ENCODE results near the gene HARBI1.

HARBI1 gene

DNA sequence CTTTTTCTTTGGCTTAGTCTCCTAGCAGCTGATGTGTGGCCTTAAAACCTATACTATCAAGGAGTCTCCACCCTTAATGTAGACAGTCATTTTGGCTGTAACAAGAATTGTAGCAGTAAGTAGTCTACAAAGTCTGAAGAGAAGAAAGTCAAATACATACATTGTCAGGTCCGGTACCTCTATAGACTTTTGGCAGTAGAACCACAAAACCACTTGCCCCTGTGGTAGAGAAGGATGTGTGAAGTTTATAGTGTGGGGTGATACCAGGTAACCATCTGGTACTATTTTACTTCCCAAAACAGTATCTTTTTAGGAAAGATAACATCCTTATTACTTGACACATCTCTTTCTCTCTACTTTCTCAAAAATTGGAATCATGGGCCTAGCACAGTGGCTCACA lies 15.5 kb upstream of the HARBI1 start:
- Histone ChIP-seq H3K4me1 (ENCODE audit: control insufficient read depth in 1 of 2, insufficient read depth in 2 of 2, low read length in 2 of 2) (peaks cover 0 to 4% of the 10 kb centered on the region in 2 donors), H3K9me3 (ENCODE audit: control insufficient read depth in 1 of 2, low read length in 2 of 2) (no peaks in the 10 kb centered on the region), H3K27me3 (ENCODE audit: low read depth, low read length) (no peaks in the 10 kb centered on the region), H3K27ac (ENCODE audit: low read length) (no peak overlapping the region), H3K4me3 (ENCODE audit: low read depth in 1 of 2, low read length in 2 of 2) (no peak overlapping the region), H3K36me3 (ENCODE audit: control insufficient read depth in 1 of 2, insufficient read depth in 2 of 2, low read length in 2 of 2) (peaks cover 22% of the 10 kb centered on the region in 2 donors)

DNA sequence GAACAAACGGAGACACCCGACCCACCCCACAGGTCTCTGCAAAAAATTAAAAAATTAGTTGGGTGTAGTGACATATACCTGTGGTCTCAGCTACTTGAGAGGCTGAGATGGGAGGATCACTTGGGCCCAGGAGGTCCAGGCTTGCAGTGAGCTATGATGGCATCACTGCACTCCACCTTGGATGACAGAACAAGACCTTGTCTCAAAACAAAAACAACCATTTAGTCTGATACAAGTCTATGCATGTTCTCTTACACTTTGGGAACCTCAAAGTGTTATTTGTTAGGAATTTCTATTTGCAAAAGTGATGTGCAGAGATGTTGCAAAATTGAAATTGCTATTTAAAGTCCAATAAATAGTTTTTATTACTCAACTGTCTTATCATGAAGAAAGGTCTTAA lies 14.6 kb upstream of the HARBI1 start:
- Histone ChIP-seq H3K4me1 (ENCODE audit: control insufficient read depth in 1 of 2, insufficient read depth in 2 of 2, low read length in 2 of 2) (peaks cover 0 to 4% of the 10 kb centered on the region in 2 donors), H3K9me3 (ENCODE audit: control insufficient read depth in 1 of 2, low read length in 2 of 2) (no peaks in the 10 kb centered on the region), H3K4me3 (ENCODE audit: low read depth in 1 of 2, low read length in 2 of 2) (no peak overlapping the region), H3K36me3 (ENCODE audit: control insufficient read depth in 1 of 2, insufficient read depth in 2 of 2, low read length in 2 of 2) (peaks cover 22% of the 10 kb centered on the region in 2 donors), H3K27me3 (ENCODE audit: low read depth, low read length) (no peaks in the 10 kb centered on the region), H3K27ac (ENCODE audit: low read length) (no peak overlapping the region)

DNA sequence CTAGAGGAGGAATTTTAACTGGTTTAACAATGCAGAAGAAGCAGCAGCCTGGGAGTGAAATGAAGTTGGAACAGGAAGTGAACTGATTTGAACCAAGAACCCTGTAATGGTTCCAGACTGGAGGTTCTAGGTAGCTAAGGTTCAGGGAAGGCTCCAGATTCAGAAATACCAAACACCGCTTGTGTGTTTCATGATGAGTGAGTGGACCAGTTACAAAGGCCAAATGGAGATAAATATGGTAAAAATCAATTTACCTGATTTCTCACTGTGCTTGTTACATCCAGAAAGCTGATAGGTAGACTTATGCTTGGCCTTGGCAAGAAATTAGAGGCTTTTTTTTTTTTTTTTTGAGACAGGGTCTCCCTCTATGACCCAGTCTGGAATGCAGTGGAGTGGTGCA lies 13.2 kb upstream of the HARBI1 start:
- no peak overlapping the region for H3K27ac ChIP-seq (ENCODE audit: low read length)
- H3K4me1 ChIP-seq (ENCODE audit: control insufficient read depth in 1 of 2, insufficient read depth in 2 of 2, low read length in 2 of 2): no peaks in the 10 kb centered on the region
- no peaks in the 10 kb centered on the region for H3K9me3 ChIP-seq (ENCODE audit: control insufficient read depth in 1 of 2, low read length in 2 of 2)
- peaks cover 26% of the 10 kb centered on the region in 2 donors for H3K36me3 ChIP-seq (ENCODE audit: control insufficient read depth in 1 of 2, insufficient read depth in 2 of 2, low read length in 2 of 2)
- no peaks in the 10 kb centered on the region for H3K27me3 ChIP-seq (ENCODE audit: low read depth, low read length)
- H3K4me3 ChIP-seq (ENCODE audit: low read depth in 1 of 2, low read length in 2 of 2): no peak overlapping the region

GRCh38 chr11:46628961-46629360 lies 11.9 kb upstream of the HARBI1 start:
- H3K4me3 ChIP-seq (ENCODE audit: low read depth in 1 of 2, low read length in 2 of 2): no peak overlapping the region
- H3K36me3 ChIP-seq (ENCODE audit: control insufficient read depth in 1 of 2, insufficient read depth in 2 of 2, low read length in 2 of 2): peaks cover 26 to 31% of the 10 kb centered on the region in 2 donors
- H3K27me3 ChIP-seq (ENCODE audit: low read depth, low read length): no peaks in the 10 kb centered on the region
- no peaks in the 10 kb centered on the region for H3K9me3 ChIP-seq (ENCODE audit: control insufficient read depth in 1 of 2, low read length in 2 of 2)
- H3K4me1 ChIP-seq (ENCODE audit: control insufficient read depth in 1 of 2, insufficient read depth in 2 of 2, low read length in 2 of 2): no peaks in the 10 kb centered on the region
- H3K27ac ChIP-seq (ENCODE audit: low read length): no peak overlapping the region

GRCh38 chr11:46625406-46625805 lies 8.4 kb upstream of the HARBI1 start:
- H3K4me3 ChIP-seq (ENCODE audit: low read depth in 1 of 2, low read length in 2 of 2): no peak overlapping the region
- no peak overlapping the region for H3K27ac ChIP-seq (ENCODE audit: low read length)
- H3K9me3 ChIP-seq (ENCODE audit: control insufficient read depth in 1 of 2, low read length in 2 of 2): no peaks in the 10 kb centered on the region
- no peaks in the 10 kb centered on the region for H3K27me3 ChIP-seq (ENCODE audit: low read depth, low read length)
- peaks cover 15 to 28% of the 10 kb centered on the region in 2 donors for H3K36me3 ChIP-seq (ENCODE audit: control insufficient read depth in 1 of 2, insufficient read depth in 2 of 2, low read length in 2 of 2)
- H3K4me1 ChIP-seq (ENCODE audit: control insufficient read depth in 1 of 2, insufficient read depth in 2 of 2, low read length in 2 of 2): no peaks in the 10 kb centered on the region

- Histone ChIP-seq H3K4me3 (ENCODE audit: low read depth in 1 of 2, low read length in 2 of 2) (peak overlapping the region in 1 of 2 donors; percentile 50), H3K9me3 (ENCODE audit: control insufficient read depth in 1 of 2, low read length in 2 of 2) (no peaks in the 10 kb centered on the region), H3K27ac (ENCODE audit: low read length) (no peak overlapping the region), H3K36me3 (ENCODE audit: control insufficient read depth in 1 of 2, insufficient read depth in 2 of 2, low read length in 2 of 2) (peaks cover 5 to 14% of the 10 kb centered on the region in 2 donors), H3K27me3 (ENCODE audit: low read depth, low read length) (no peaks in the 10 kb centered on the region), H3K4me1 (ENCODE audit: control insufficient read depth in 1 of 2, insufficient read depth in 2 of 2, low read length in 2 of 2) (peaks cover 4 to 20% of the 10 kb centered on the region in 2 donors)
Observed at GRCh38 chr11:46618837-46619236, 1.8 kb upstream of the HARBI1 start.

DNA sequence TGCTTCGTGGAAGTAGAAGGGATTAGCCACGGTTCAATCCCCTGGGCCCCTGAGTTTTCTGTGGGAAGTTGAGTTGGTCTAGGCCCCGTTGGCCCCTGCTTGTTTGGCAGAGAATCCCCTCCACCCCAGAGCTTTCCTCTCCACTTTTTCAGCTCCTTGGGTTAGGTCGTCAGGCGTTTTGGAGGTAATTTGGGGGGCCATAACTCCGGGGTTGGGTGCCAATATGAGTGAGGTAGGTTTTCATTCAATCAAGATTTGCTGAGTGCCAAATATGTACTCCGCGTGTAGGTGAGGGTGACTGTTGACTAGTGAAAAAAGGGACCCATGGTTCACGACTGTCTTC lies 916 bp upstream of the HARBI1 start:
- peaks cover 5 to 14% of the 10 kb centered on the region in 2 donors for H3K36me3 ChIP-seq (ENCODE audit: control insufficient read depth in 1 of 2, insufficient read depth in 2 of 2, low read length in 2 of 2)
- H3K27ac ChIP-seq (ENCODE audit: low read length): peak overlapping the region; percentile 98
- H3K4me1 ChIP-seq (ENCODE audit: control insufficient read depth in 1 of 2, insufficient read depth in 2 of 2, low read length in 2 of 2): peaks cover 4 to 21% of the 10 kb centered on the region in 2 donors
- no peaks in the 10 kb centered on the region for H3K27me3 ChIP-seq (ENCODE audit: low read depth, low read length)
- H3K4me3 ChIP-seq (ENCODE audit: low read depth in 1 of 2, low read length in 2 of 2): peak overlapping the region; percentile 89 to 96
- no peaks in the 10 kb centered on the region for H3K9me3 ChIP-seq (ENCODE audit: control insufficient read depth in 1 of 2, low read length in 2 of 2)

DNA sequence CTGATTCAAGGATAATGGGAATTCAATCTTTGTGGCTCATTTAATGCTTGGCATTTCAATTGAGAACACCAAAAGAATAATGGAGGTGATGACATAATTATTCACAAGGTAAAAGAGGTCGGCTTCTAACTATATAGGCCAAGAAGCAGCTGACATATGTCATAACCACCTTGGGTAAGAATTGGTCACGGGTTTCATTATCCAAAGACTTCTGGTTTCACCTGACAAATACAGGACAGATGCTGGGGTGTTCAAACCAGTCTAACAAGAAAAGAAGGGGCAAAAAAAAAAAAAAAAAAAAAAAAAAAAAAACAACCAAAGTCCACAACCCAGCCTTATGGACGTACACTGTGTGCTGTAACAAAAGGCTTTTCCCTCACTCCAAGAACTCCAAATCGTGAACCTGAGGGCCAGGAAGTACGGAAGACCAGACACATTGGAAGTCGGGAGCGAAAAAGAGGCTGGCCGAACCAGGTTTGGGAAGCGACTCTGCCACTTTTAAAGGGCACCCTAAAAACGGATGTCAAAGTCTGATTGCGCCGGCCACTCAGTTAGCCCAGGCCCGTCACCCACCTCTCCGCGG lies 385 bp downstream of the HARBI1 start:
- peak overlapping the region; percentile 89 to 96 for H3K4me3 ChIP-seq (ENCODE audit: low read depth in 1 of 2, low read length in 2 of 2)
- H3K4me1 ChIP-seq (ENCODE audit: control insufficient read depth in 1 of 2, insufficient read depth in 2 of 2, low read length in 2 of 2): peaks cover 4 to 23% of the 10 kb centered on the region in 2 donors

DNA sequence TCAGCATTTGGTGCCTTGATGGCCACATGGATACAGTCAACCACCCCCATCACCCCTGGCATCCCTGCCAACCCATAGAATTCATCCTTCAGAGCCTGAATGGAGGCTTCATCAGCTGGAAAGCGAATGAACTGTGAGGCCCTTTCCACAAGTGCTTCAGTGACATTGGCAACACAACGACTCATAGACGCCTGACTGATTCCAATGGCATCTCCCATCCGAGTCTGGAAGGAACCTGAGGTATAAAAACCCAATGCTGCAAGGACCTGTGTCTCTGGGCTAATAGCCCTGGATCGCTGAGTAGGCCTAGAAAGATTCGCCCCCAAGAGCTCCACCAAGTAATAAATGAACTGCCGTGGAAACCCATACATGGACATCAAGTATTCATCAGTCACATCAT lies 1.3 kb downstream of the HARBI1 start:
- H3K4me1 ChIP-seq (ENCODE audit: control insufficient read depth in 1 of 2, insufficient read depth in 2 of 2, low read length in 2 of 2): peaks cover 4 to 23% of the 10 kb centered on the region in 2 donors
- no peak overlapping the region for H3K4me3 ChIP-seq (ENCODE audit: low read depth in 1 of 2, low read length in 2 of 2)
- no peak overlapping the region for H3K27ac ChIP-seq (ENCODE audit: low read length)
- no peaks in the 10 kb centered on the region for H3K27me3 ChIP-seq (ENCODE audit: low read depth, low read length)
- H3K9me3 ChIP-seq (ENCODE audit: control insufficient read depth in 1 of 2, low read length in 2 of 2): no peaks in the 10 kb centered on the region
- peaks cover 0 to 9% of the 10 kb centered on the region in 2 donors for H3K36me3 ChIP-seq (ENCODE audit: control insufficient read depth in 1 of 2, insufficient read depth in 2 of 2, low read length in 2 of 2)

More for the DNA sequence above, 385 bp downstream of the HARBI1 start:
- H3K36me3 ChIP-seq (ENCODE audit: control insufficient read depth in 1 of 2, insufficient read depth in 2 of 2, low read length in 2 of 2): peaks cover 5 to 15% of the 10 kb centered on the region in 2 donors
- no peaks in the 10 kb centered on the region for H3K9me3 ChIP-seq (ENCODE audit: control insufficient read depth in 1 of 2, low read length in 2 of 2)
- H3K27me3 ChIP-seq (ENCODE audit: low read depth, low read length): no peaks in the 10 kb centered on the region
- H3K27ac ChIP-seq (ENCODE audit: low read length): peak overlapping the region; percentile 98

DNA sequence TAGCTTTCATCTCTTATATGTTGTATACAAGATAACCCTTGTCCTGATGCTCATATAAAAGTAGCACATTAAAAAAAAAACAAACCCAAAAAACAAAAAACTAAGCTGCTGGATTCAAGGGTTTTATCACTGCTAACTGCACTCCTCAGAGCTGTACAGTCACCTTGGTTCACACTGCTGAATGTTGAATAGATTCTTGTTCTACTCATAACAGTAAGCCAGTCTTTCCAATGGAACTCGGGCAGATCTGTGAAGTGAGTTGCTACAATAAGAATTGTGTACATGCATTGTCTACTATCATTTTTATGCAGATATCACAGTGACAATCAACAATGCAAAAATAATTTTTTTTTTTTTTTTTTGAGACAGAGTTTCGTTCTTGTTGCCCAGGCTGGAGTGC lies 4.7 kb downstream of the HARBI1 start:
- Histone ChIP-seq H3K36me3 (ENCODE audit: control insufficient read depth in 1 of 2, insufficient read depth in 2 of 2, low read length in 2 of 2) (peaks cover 0 to 6% of the 10 kb centered on the region in 2 donors), H3K4me1 (ENCODE audit: control insufficient read depth in 1 of 2, insufficient read depth in 2 of 2, low read length in 2 of 2) (peaks cover 0 to 7% of the 10 kb centered on the region in 2 donors), H3K9me3 (ENCODE audit: control insufficient read depth in 1 of 2, low read length in 2 of 2) (no peaks in the 10 kb centered on the region), H3K4me3 (ENCODE audit: low read depth in 1 of 2, low read length in 2 of 2) (no peak overlapping the region), H3K27ac (ENCODE audit: low read length) (no peak overlapping the region), H3K27me3 (ENCODE audit: low read depth, low read length) (no peaks in the 10 kb centered on the region)

DNA sequence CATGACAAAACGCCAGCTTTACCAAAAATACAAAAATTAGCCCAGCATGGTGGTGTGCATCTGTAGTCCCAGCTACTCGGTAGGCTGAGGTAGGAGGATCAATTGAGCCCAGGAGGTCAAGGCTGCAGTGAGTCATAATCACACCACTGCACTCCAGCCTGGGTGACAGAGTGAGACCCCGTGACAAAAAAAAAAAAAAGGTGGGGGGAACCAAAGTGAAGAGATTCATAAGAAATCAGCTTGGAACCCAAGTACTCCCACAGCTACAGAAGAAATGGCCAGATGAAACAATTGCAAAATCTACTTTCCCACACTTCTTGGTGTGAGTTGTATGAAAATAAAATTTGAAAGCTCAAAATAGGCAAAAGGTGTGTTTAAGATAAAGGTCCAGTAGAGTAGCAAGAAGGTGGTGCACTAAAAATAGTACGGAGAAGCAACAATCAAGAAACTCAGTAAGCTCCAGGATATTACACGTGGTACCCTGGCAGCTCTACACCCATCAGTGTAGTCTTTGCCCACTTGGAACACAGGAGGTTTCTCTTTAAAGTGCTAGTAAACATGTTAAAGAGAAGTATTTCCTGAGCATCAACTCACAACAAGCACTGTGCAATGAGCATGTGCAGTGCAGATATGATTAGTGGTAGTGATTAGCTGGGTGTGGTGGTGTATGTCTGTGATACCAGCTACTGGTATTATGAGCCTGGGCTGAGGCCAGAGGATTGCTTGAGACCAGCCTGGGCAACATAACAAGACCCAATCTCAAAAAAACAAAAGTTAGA lies 5.3 kb downstream of the HARBI1 start:
- H3K36me3 ChIP-seq (ENCODE audit: control insufficient read depth in 1 of 2, insufficient read depth in 2 of 2, low read length in 2 of 2): peaks cover 0 to 3% of the 10 kb centered on the region in 2 donors
- peaks cover 0 to 7% of the 10 kb centered on the region in 2 donors for H3K4me1 ChIP-seq (ENCODE audit: control insufficient read depth in 1 of 2, insufficient read depth in 2 of 2, low read length in 2 of 2)
- H3K9me3 ChIP-seq (ENCODE audit: control insufficient read depth in 1 of 2, low read length in 2 of 2): no peaks in the 10 kb centered on the region
- no peaks in the 10 kb centered on the region for H3K27me3 ChIP-seq (ENCODE audit: low read depth, low read length)
- H3K4me3 ChIP-seq (ENCODE audit: low read depth in 1 of 2, low read length in 2 of 2): no peak overlapping the region
- H3K27ac ChIP-seq (ENCODE audit: low read length): no peak overlapping the region
